CD4-positive, alpha-beta T cell treated with Interferon gamma for 1 hour (primary cell): Measurements from ENCODE around the gene RPL7L1.

Source experiments
- DNase-seq: peaks from one replicate; pipeline ENCODE4 v3.0.0-alpha.2; 2020

The RPL7L1 gene

DNA sequence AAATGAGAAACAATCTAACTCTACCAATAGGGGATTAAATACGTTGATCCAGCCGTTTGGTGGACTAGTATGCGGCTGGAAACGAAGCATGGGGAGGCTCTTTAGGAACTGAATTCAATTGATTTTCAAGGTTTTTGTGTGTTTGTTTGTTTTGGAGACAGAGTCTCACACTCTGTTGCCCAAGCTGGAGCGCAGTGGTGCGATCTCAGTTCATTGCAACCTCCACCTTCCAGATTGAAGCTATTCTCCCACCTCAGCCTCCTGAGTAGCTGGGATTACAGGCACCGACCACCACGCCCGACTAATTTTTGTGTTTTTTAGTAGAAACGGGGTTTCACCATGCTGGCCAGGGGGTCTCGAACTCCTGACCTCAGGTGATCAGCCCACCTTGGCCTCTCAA is 57.0 kb downstream of the RPL7L1 start:
- no peak for DNase-seq

DNA sequence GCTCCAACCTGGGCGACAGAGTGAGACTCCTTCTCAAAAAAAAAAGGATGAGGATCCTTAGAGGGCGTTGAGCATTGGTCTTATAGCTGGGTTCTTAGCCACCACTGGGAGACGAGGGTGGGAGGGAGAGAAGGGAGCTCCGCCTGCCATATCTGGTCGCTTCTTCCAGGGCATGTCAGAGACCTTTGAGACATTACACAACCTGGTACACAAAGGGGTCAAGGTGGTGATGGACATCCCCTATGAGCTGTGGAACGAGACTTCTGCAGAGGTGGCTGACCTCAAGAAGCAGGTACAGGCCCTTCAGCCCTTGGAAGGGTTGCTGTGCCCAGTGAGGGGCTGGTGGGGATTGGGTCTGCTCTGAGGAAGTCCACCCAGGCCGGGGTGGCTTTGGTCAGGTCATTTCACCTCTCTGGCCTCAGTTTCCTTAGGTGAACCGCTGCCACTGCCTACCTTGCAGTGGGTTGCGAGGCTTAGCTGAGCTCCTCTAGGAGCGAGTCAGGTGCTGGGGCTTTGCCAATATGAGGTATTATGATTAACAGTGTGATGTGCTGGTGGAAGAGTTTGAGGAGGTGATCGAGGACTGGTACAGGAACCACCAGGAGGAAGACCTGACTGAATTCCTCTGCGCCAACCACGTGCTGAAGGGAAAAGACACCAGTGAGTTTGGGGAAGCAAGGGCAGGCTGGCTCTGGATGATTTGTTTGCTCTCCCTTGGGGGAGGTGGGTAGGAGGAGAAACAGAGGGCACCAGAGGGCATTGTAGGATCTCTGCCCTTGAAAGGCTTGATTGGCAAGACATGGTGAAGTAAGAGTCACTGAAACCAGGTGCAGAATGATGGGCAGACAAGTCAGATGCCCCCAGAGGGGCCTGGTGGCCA is 58.4 kb downstream of the RPL7L1 start:
- DNase-seq, result no peak

- DNase-seq, result no peak
Observed at GRCh38 chr6:42938428-42938796, 59.0 kb downstream of the RPL7L1 start.

DNA sequence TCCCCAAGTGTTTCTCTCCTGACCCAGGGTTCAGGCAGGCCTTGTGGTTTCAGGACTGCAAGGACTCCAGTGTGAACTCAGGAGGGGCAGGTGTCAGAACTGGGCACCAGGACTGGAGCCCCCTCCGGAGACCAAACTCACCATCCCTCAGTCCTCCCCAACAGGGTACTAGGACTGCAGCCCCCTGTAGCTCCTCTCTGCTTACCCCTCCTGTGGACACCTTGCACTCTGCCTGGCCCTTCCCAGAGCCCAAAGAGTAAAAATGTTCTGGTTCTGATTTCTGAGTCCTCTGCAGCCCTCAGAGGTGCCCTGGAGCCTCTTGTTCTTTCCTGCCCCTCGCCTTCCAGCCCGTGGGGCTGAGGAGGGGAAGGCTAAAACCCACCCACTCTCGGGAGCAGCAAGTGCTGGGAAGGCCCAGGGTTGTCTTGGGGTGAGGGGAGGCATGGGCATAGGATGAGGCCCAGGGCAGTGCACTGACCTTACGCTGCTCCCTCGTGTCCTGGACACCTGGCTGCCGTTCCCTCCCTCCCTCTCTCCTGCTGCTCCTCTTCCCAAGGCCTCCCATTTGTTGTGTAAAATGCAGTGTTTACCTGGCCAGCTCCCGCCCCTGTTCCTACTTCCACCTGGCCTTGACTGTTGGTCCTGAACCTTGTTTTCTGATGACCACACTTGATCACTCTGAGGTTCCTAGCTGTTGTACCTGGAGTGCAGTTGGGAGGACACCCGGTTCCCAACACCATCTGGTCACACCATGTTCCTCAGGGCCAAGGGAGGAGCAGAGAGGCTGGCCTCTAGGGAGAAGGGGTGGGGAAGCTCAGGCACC is 59.8 kb downstream of the RPL7L1 start:
- DNase-seq, result no peak
